Endothelial cell of umbilical vein (primary cell): Measurements from ENCODE around the gene TRPM7. TPM values are rescaled to one million over a fixed set of nuclear protein-coding genes. Genes with fewer than 3 reads are reported as not detected.

Experiments used
- BruUV-seq: library from RNA; stranded (reverse); fragments of 400-500 nt; replicated peaks from 2 replicates; lab custom pipeline; 2021; lab: Mats Ljungman, UMichigan
- CTCF ChIA-PET: fragments of 300-600, 350-600 bp; sonication (Branson Sonifier 250); formaldehyde crosslinking; loops from one replicate; lab custom pipeline; 2021; ENCODE audit warnings: antibody characterized with exemption, inconsistent platforms; lab: Charles Lee
- POLR2A ChIA-PET: fragments of 300-600, 350-600 bp; sonication (Branson Sonifier 250); formaldehyde crosslinking; loops from one replicate; lab custom pipeline; 2021; ENCODE audit warnings: antibody characterized with exemption, inconsistent platforms; lab: Charles Lee
- DNase-seq: peaks from one replicate; pipeline ENCODE4 v3.0.0-alpha.2; 2011; ENCODE audit warnings: low read depth, low spot score
- FAIRE-seq: peaks from 2 replicates; lab custom pipeline; 2011; peaks lifted over from hg19 to GRCh38; lab: Jason Lieb, UNC
- H2AFZ ChIP-seq: 2 replicates; pipeline ENCODE4 v1.6.0; 2012; ENCODE audit warnings: low read depth, low read length, control low read depth, inconsistent platforms
- H3K27ac ChIP-seq: 2 replicates; pipeline ENCODE4 v1.5.1; 2011; ENCODE audit warnings: low read depth, mild to moderate bottlenecking, control low read depth, low read length, moderate library complexity; ENCODE audit not compliant: insufficient read depth
- H3K27me3 ChIP-seq, 2 experiments: 2 replicates each; pipeline versions ENCODE4 v1.6.0 to v1.6.1; 2011; ENCODE audit warnings: low read length in 2 of 2, mixed read lengths in 1 of 2; ENCODE audit not compliant: control insufficient read depth in 2 of 2, insufficient read depth in 2 of 2
- H3K36me3 ChIP-seq, 2 experiments: 2 replicates in 1 of 2; 3 replicates in 1 of 2; pipeline ENCODE4 v1.5.1; 2011; ENCODE audit warnings: low read length in 2 of 2, mild to moderate bottlenecking in 1 of 2, moderate library complexity in 1 of 2; ENCODE audit not compliant: control insufficient read depth in 2 of 2, insufficient read depth in 2 of 2; ENCODE audit errors: extremely low read depth in 1 of 2
- H3K4me1 ChIP-seq: 3 replicates; pipeline ENCODE4 v1.5.1; 2011; ENCODE audit warnings: mild to moderate bottlenecking, low read length; ENCODE audit not compliant: control insufficient read depth, insufficient read depth; ENCODE audit errors: extremely low read depth
- H3K4me2 ChIP-seq: 2 replicates; pipeline ENCODE4 v1.6.1; 2011; ENCODE audit warnings: low read length, control low read depth, mixed read lengths; ENCODE audit not compliant: insufficient read depth
- H3K4me3 ChIP-seq, 3 experiments: fragments of 200-600 bp in 1 of 3; sonication (generic), shearing (Covaris generic) in 1 of 3; replicated peaks in 1 of 3; 2 replicates each; pipeline ENCODE4 v1.5.1; 2011 to 2016; ENCODE audit warnings: control low read depth in 3 of 3, low read length in 3 of 3, mild to moderate bottlenecking in 2 of 3, inconsistent platforms in 1 of 3, low read depth in 1 of 3, moderate library complexity in 1 of 3; ENCODE audit not compliant: insufficient read depth in 1 of 3
- H3K79me2 ChIP-seq: 2 replicates; pipeline ENCODE4 v1.6.0; 2012; ENCODE audit warnings: low read length, inconsistent platforms; ENCODE audit not compliant: control insufficient read depth, insufficient read depth
- H3K9ac ChIP-seq: replicated peaks from 2 replicates; pipeline ENCODE3; 2011; ENCODE audit warnings: low read length, control low read depth; ENCODE audit not compliant: insufficient read depth; ENCODE audit errors: extremely low read depth
- H3K9me1 ChIP-seq: replicated peaks from 3 replicates; pipeline ENCODE4 v1.6.0; 2011; ENCODE audit warnings: mild to moderate bottlenecking, low read length; ENCODE audit not compliant: control insufficient read depth, insufficient read depth; ENCODE audit errors: extremely low read depth
- H3K9me3 ChIP-seq: replicated peaks from 2 replicates; pipeline ENCODE4 v1.5.1; 2012; ENCODE audit warnings: low read length, inconsistent platforms; ENCODE audit not compliant: control insufficient read depth, insufficient read depth
- H4K20me1 ChIP-seq: replicated peaks from 2 replicates; pipeline ENCODE3; 2011; ENCODE audit warnings: mild to moderate bottlenecking, low read length; ENCODE audit not compliant: control insufficient read depth, insufficient read depth; ENCODE audit errors: extremely low read depth
- EZH2 ChIP-seq: IDR thresholded peaks from 2 replicates; pipeline ENCODE4 v1.6.1; 2012; ENCODE audit warnings: borderline replicate concordance, low read depth, mild to moderate bottlenecking, moderate library complexity, low read length, inconsistent platforms; ENCODE audit not compliant: severe bottlenecking
- FOS ChIP-seq: IDR thresholded peaks from 2 replicates; pipeline ENCODE4 v1.6.1; 2011; ENCODE audit warnings: mild to moderate bottlenecking, low read length, moderate library complexity, borderline replicate concordance; ENCODE audit not compliant: insufficient read depth
- GATA2 ChIP-seq: IDR thresholded peaks from 2 replicates; pipeline ENCODE4 v1.7.0; 2011; ENCODE audit warnings: low read depth, mild to moderate bottlenecking, moderate library complexity, mixed read lengths, low read length; ENCODE audit not compliant: insufficient read length, insufficient read depth
- JUN ChIP-seq: IDR thresholded peaks from 2 replicates; pipeline ENCODE4 v1.6.1; 2011; ENCODE audit warnings: borderline replicate concordance, low read depth; ENCODE audit not compliant: insufficient read length, insufficient read depth
- MYC ChIP-seq: IDR thresholded peaks from one replicate; pipeline ENCODE4 v1.6.1; 2011; ENCODE audit warnings: mild to moderate bottlenecking, low read depth, low read length
- POLR2A ChIP-seq: IDR thresholded peaks from 2 replicates; pipeline ENCODE4 v1.6.1; 2012; ENCODE audit warnings: low read depth, mild to moderate bottlenecking, control low read depth, low read length
- POLR2AphosphoS5 ChIP-seq: IDR thresholded peaks from 2 replicates; pipeline ENCODE4 v1.6.1; 2012; ENCODE audit warnings: low read depth, mild to moderate bottlenecking, control low read depth, low read length, moderate library complexity; ENCODE audit not compliant: insufficient read depth
- dilution Hi-C: fragments of 300-500 bp; cut with MboI; formaldehyde crosslinking; loops from one replicate; pipeline ENCODE4 v1.15.0; 2019; ENCODE audit warnings: low sequenced_read_pairs; ENCODE audit not compliant: extremely low pct_ligation_motif_present
- intact Hi-C: fragments of 100-400 bp; cut with micrococcal nuclease; formaldehyde crosslinking; loops from one replicate; pipeline ENCODE4 v1.10.0; 2022
- polyA plus RNA-seq, 4 experiments: library from polyadenylated mRNA; depleted of rRNA in 3 of 4; stranded (reverse) in 3 of 4; unstranded in 1 of 4; fragments of >200 nt; gene quantifications; 2 replicates each; pipeline versions ENCODE4 v1.2.1 to v1.2.3, GENCODE V29; 2011 to 2012; ENCODE audit warnings: missing spikeins in 1 of 4
- total RNA-seq: library from RNA; stranded (reverse); gene quantifications from 2 replicates; pipeline ENCODE4 v1.2.3, GENCODE V29; 2021
- TF ChIP-seq, protein P1 (sequence below): IDR thresholded peaks from 2 replicates; pipeline ENCODE4 v1.6.1; 2011; ENCODE audit not compliant: insufficient read depth, insufficient read length
- TF ChIP-seq, protein P2 (sequence below), 2 donors: IDR thresholded peaks; 1 replicate in 1 of 2; 2 replicates in 1 of 2; pipeline ENCODE4 v1.5.1; 2011; ENCODE audit warnings: low read length in 2 of 2, mild to moderate bottlenecking in 2 of 2, moderate library complexity in 2 of 2, control low read depth in 1 of 2, inconsistent platforms in 1 of 2, low read depth in 1 of 2; ENCODE audit not compliant: insufficient read depth in 1 of 2; ENCODE audit errors: extremely low read depth in 1 of 2

TRPM7 gene
- total and polyA plus RNA-seq, 2 donors (not counting 3 experiments of a cell fraction or from before 2014, with no cell fraction given) = 6.4 to 34.8 TPM

DNA sequence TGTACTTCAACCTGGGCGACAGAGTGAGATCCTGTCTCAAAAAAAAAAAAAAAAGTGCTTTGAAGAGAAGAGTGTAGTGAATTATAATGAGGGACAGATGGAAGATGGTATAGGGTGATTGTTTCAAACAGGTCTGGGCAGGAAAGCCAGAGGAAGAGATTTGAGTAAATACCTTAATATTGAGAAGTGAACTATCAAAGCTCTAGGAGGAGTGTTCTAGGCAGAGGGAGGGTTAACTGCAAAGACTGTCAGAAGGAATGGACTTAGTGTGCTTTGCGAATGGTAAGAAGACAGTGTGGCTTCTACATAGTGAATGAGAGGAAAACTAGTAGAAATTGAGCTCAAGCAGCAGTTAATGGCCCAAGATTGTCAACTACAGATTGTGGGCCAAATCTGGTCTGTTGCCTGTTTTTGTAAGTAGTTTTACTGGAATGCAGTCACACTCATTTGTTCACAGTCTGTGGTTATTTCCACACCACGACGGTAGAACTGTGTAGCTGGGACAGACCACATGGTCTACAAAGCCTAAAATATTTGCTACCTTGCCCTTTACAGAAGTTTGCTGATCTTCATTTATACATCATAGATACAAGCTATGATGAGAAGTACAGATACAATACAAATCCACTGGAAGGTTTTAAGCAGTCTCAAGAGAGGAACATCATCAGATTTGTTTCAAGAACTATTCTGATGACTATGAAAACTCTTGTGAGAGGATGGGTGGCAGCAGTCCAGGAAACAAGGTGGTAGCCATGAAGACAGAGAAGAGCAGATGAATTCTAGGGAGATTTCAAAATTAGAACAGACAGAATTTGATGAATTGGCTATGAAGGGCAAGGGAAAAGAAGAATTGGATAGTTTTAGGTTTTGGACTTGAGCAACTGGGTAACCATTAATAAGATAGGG lies 123.6 kb downstream of the TRPM7 start:
- Histone ChIP-seq H3K4me1 (no peaks in the 10 kb centered on the region), H3K9me3 (no peaks in the 10 kb centered on the region), H3K36me3 (peaks cover 0 to 7% of the 10 kb centered on the region in 2 experiments), H3K4me3 (no peak overlapping the region), H3K9me1 (no peaks in the 10 kb centered on the region), H4K20me1 (no peaks in the 10 kb centered on the region), H3K9ac (no peak overlapping the region), H3K4me2 (no peak overlapping the region), H3K27me3 (no peaks in the 10 kb centered on the region), H3K79me2 (no peaks in the 10 kb centered on the region), H2AFZ (no peak overlapping the region), H3K27ac (no peak overlapping the region)
- intact Hi-C loops (no loop called here), dilution Hi-C loops (no loop called here)
- TF ChIP-seq FOS (no peak), POLR2AphosphoS5 (no peak)
- DNase-seq (no peak), FAIRE-seq (no peak)
- ChIA-PET CTCF (interaction anchor here (1.7 kb wide), 1 partner anchor 15 kb away, joined by 4 read pairs; no protein-coding TSS in a partner anchor), POLR2A (no interaction called here)
- BruUV-seq = no TSS peak

DNA sequence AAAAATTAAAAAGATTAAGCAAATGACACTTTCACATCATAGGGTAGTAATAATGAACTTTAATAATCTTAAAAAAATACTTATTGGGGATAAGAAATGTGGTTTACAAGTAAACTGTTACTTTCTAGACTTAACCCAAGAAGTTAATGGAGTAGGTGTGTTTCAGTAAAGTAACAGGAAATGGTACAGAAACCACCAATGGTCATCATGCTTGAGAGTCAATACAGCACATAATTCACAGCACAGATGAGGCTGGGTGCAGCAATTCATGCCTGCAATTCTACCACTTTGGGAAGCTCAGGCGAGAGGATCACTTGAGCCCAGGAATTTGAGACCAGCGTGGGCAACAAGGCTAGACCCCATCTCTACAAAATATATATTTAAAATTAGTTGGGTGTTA lies 128.6 kb downstream of the TRPM7 start:
- no peak overlapping the region for H3K4me2 ChIP-seq
- no peak overlapping the region for H3K9ac ChIP-seq
- no peak overlapping the region for H3K27ac ChIP-seq
- H3K4me3 ChIP-seq = no peak overlapping the region
- no peaks in the 10 kb centered on the region for H4K20me1 ChIP-seq
- dilution Hi-C loops = no loop called here
- no TSS peak for BruUV-seq
- no peaks in the 10 kb centered on the region for H3K79me2 ChIP-seq
- peaks cover 0 to 7% of the 10 kb centered on the region in 2 experiments for H3K36me3 ChIP-seq
- no peaks in the 10 kb centered on the region for H3K27me3 ChIP-seq
- intact Hi-C loops = no loop called here
- H3K9me3 ChIP-seq = no peaks in the 10 kb centered on the region
- CTCF ChIA-PET = no interaction called here
- H3K4me1 ChIP-seq = no peaks in the 10 kb centered on the region
- FAIRE-seq (no peak), DNase-seq (no peak)
- no peaks in the 10 kb centered on the region for H3K9me1 ChIP-seq
- H2AFZ ChIP-seq = no peak overlapping the region
- TF ChIP-seq POLR2A (no peak), EZH2 (no peak), POLR2AphosphoS5 (no peak), GATA2 (no peak), MYC (no peak), JUN (no peak), FOS (no peak)
- TF ChIP-seq, protein P1, sequence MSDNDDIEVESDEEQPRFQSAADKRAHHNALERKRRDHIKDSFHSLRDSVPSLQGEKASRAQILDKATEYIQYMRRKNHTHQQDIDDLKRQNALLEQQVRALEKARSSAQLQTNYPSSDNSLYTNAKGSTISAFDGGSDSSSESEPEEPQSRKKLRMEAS = no peak
- TF ChIP-seq, protein P2, sequence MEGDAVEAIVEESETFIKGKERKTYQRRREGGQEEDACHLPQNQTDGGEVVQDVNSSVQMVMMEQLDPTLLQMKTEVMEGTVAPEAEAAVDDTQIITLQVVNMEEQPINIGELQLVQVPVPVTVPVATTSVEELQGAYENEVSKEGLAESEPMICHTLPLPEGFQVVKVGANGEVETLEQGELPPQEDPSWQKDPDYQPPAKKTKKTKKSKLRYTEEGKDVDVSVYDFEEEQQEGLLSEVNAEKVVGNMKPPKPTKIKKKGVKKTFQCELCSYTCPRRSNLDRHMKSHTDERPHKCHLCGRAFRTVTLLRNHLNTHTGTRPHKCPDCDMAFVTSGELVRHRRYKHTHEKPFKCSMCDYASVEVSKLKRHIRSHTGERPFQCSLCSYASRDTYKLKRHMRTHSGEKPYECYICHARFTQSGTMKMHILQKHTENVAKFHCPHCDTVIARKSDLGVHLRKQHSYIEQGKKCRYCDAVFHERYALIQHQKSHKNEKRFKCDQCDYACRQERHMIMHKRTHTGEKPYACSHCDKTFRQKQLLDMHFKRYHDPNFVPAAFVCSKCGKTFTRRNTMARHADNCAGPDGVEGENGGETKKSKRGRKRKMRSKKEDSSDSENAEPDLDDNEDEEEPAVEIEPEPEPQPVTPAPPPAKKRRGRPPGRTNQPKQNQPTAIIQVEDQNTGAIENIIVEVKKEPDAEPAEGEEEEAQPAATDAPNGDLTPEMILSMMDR (IDR thresholded peaks at IDR 0.05; ENCODE audit: extremely low read depth in 1 of 2, insufficient read depth in 1 of 2, low read depth in 1 of 2, low read length in 2 of 2) = no peak
- POLR2A ChIA-PET = no interaction called here
